HT-29 (cell line): ENCODE results near the gene HAUS8. TPM values are rescaled to one million over a fixed set of nuclear protein-coding genes. Genes with fewer than 3 reads are reported as not detected.
A peak's percentile ranks its signal among the peaks of the same experiment; 100 is the strongest.
"Not testable (repeated sequence)": the region's sequence is repeated elsewhere in the genome, so short reads cannot be mapped to it uniquely, and the experiment has no call there.

Source experiments
- DNase-seq: peaks from one replicate; pipeline ENCODE4 v3.0.0-alpha.2; 2015; ENCODE audit warnings: low spot score
- total RNA-seq: library from RNA; depleted of rRNA; stranded (reverse); fragments of >200 nt; shearing (Covaris generic); gene quantifications from 2 replicates; pipeline ENCODE4 v1.2.3, GENCODE V29; 2014

HAUS8 gene
- total RNA-seq, 1 experiment from 2014 or later = 11.7 TPM

DNA sequence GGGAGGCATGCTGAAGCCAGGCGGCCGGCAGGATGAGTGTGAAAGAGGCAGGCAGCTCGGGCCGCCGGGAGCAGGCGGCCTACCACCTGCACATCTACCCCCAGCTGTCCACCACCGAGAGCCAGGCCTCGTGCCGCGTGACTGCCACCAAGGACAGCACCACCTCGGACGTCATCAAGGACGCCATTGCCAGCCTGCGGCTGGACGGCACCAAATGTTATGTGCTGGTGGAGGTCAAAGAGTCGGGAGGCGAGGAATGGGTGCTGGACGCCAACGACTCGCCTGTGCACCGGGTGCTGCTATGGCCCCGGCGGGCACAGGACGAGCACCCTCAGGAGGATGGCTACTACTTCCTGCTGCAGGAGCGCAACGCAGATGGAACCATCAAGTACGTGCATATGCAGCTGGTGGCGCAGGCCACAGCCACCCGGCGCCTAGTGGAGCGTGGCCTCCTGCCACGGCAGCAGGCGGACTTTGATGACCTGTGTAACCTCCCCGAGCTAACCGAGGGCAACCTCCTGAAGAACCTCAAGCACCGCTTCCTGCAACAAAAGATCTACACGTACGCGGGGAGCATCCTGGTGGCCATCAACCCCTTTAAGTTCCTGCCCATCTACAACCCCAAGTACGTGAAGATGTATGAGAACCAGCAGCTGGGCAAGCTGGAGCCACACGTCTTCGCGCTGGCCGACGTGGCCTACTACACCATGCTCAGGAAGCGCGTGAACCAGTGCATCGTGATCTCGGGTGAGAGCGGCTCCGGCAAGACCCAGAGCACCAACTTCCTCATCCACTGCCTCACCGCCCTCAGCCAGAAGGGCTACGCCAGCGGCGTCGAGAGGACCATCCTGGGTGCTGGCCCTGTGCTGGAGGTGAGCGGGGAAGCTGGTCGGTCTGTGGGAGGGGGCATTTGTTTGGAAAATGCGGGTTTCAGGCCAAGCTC, 26.7 kb upstream of the HAUS8 start:
- no peak for DNase-seq

DNA sequence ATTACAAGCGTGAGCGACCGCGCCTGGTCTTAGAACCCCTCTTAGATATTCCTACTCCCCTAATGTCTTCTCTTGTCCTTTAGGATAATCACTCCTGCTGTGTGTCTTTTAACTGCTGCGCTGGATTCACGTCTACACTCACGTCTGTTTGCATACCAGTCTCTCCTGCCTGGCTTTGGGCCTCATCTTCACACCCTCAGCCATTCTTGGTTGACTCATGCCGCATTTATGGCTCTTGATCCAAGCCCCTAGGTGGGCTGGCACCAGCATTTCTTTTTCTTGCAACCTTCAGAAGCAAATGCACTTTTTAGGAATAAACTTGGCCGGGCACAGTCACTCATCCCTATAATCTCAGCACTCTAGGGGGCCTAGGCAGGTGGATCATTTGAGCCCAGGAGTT, 23.1 kb upstream of the HAUS8 start:
- no peak for DNase-seq

DNA sequence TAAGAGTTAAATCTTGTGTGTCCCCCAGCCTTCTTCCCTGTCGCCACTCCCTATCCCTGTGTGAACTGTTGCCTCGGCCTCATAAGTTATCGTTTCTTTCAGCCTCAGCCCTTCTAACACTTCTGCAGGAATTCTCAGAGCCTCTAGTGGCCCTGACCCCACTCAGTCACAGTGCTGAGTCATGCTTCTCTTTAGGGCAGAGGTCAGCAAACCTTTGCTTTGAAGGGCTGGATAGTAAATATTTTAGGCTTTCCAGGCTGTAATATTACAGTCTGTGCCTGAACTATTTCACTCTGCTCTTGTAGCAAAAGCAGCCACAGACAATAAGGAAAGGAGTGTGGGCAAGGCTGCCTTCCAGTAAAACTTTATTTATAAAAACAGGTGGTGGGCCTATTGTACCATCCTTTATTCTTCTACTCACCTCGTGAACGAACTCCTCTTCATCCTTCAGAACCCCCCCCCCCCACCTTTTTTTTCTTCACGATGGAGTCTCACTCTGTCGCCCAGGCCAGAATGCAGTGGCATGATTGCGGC, 22.4 kb upstream of the HAUS8 start:
- peak; percentile 25 for DNase-seq

DNA sequence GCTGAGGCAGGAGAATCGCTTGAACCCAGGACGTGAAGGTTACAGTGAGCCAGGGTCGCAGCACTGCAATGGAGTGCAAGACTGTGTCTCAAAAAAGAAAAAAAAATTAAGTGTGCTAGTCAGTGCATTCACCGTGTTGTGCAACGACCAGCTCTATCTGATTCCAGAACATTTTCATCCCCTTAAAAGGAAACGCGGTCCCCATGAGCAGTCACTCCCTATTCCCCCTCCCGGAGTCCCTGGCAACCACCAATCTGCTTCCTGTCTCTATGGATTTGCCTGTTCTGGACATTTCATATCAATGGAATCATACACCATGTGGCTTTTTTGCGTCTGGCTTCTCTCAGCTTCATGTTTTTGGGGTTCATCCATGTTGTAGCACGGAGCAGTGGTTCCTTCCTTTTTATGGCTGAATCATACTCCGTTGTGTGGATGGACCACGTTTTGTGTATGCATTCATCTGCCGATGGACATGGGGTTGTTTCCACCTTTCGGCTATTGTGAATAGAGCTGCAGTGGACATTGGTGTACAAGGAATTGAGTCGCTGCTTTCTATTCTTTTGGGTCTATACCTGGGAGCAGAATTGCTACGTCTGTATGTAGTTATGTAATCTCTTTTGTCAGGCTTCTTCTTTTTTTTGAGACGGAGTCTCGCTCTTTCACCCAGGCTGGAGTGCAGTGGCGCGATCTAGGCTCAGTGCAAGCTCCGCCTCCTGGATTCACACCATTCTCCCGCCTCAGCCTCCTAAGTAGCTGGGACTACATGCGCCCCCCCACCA, 20.1 kb upstream of the HAUS8 start:
- no peak for DNase-seq

DNA sequence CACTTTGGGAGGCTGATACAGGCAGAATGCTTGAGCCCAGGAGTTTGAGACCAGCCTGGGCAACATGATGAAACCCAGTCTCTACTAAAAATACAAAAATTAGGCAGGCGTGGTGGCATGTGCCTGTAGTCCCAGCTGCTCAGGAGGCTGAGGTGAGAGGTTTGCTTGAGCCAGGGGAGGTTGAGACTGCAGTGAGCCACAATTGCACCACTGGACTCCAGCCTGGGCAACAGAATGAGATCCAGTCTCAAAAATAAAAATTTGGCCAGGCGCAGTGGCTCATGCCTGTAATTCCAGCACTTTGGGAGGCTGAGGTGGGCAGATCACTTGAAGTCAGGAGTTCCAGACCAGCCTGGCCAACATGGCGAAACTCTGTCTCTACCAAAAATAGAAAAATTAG, 19.4 kb upstream of the HAUS8 start:
- DNase-seq = not testable (repeated sequence)

DNA sequence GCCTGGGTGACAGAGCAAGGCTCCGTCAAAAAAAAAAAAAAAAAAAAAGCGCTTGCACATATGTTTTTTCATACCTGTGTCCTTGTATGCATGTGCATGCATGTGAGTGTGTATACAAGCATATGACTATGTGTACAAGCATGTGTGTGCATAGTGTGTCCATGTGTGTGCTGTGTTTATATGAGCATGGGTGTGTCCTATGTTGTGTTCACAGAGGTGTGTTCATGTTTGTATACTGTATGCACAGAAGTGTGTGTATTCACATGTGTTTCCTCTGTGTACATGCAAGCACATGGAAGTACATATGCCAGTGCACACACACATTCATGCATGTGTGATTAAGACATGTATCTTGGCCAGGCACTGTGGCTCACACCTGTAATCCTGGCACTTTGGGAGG, 17.4 kb upstream of the HAUS8 start:
- no peak for DNase-seq

DNA sequence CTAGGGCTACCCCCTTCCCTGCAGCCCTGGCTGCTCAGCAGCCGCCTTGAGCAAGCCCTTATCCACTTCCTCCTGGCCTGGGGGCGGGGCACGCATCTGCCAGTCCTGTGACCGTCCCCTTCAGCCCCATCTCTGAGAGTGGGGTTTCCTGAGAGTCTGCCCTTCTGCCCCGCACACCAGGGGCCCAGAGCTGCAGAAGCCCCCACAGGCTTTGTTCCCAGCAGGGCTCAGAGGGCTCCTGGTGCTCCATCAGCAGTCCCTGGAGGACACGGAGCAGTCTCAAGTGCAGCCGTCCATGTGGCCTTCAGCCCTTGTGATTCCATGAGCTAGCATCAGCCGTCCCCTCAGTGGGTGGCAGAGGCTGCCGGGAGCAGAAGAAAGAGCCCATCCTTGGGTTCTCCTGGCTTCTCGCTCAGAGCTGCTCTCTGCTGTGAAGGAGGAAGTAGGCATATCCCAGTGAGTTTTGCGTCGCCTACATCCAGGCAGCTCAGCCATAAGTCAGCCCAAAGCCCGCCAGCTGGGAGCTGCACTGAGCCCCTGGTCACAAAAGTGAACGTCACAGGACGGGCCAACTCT, 16.6 kb upstream of the HAUS8 start:
- DNase-seq = no peak

DNA sequence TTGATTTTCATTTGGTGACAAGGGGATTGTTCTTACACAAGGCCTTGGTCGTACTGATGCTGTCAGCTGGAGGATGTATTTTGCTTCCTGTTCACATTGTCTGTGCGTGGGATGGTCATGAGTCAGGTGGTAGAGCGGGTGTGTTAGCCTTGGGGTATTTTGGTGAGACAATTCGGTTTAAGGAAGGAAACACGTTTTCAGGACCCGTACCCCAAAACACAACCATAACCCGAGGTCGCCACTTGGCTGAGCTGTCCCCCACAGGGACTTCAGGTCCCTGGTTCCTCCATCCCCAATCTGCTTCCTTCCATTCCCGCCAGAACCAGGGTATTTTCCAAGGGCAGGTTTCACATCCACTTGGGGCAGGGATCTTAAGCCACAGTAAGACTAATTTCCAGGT, 15.3 kb upstream of the HAUS8 start:
- no peak for DNase-seq

DNA sequence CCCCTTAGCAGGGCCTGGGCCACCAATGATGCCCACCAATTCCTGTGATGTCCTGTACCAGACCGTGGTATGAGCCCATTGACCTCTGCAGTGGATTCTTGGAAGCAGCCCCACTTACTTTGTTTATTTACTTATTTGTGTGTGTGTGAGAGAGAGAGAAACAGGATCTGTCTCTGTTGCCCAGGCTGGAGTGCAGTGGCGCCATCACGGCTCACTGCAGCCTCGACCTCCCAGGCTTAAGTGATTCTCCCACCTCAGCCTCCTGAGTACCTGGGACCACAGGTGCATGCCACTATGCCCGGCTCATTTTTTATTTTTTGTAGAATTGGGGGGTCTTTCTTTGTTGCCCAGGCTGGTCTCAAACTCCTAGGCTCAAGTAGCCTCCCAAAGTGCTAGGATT, 13.3 kb upstream of the HAUS8 start:
- DNase-seq = no peak

DNA sequence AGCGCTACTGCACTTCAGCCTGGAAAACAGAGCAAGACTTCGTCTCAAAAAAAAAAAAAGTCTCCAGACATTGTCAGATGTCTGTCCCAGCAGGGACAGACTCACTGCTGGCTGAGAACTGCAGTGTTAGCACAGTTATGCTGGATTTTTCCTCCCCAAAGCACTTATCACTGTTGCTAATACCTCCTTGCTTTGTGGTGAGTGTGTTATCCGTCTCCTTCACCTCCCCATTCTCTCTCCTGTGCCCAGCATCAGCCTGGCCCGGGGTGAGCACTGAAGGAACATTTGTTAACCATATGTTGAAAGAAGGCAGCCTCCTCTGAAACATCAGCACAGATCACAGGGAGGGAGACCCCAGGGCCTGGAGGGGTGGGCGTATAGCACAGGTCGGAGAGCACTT, 11.6 kb upstream of the HAUS8 start:
- no peak for DNase-seq

DNA sequence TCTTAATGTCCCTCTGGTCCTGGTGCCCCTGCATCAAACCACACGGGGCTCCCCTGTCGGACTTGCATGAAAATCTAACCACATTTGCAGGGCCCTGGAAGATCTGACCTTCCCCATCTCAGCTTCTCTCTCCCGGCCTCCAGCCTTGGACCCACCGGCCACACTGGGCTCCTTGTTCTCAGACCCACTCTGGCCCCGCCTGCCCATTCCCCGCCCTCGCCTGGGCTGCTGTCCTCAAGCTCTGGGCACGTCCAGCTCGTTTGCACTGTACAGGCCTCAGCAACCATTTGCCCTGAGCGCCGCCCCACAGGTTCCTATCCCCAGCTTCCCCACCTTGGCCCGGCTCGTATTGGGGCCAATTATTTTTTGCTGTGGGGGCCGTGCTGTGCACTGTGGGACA, 10.9 kb upstream of the HAUS8 start:
- DNase-seq = no peak

DNA sequence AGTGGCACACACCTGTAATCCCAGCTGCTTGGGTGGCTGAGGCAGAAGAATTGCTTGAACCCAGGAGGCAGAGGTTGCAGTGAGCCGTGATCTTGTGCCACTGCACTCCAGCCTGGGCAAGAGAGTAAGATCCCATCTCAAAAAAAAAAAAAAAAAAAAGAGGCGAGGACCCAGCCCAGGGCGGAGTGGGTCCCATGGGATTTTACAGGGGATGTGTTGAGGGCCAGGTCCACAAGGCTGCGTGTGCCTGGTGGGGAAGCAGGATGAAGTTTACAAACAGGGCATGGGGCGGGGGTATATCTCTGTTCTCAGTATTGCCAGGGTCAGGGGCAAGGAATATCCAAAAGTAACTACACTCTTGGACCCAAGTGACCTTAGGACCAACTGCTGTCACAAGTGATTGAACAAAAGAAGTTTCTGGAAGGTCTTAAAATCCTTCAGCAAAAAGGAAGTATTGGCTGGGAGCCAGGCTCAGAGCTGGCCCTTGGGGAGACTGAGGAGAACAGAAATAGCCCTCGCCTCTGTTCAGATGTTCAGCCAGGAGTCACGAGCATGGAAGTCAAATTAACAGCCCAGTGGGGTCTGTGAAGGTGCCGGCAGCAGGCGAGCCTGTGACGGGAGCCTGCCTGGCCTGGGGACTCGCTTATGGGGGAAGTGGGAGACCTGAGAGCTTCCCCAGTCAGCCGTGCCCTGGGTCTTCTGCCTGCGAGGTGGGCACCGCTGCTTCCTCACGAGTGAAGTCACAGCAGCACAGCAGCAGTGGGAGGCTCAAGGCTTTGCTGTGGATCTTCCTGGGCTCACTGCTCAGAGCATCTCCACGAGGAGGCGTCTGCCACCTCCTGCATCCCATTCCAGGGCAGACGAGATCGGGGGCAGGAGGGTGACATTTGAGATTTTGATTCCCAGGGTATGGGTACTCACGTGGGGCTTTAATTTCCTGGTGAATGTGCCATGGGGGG, 6.7 kb upstream of the HAUS8 start:
- no peak for DNase-seq

DNA sequence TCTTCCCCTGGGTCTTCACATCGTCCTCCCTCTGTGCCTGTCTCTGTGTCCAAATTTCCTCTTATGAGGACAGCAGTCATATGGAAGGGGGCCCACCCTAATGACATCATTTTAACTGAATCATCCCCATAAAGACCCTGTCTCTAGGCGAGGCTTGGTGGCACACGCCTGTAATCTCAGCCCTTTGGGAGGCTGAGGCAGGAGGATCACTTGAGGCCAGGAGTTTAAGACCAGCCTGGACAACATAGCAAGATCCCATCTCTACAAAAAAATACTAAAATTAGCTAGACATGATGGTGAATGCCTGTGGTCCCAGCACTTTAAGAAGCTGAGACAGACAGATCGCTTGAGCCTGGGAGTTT, 5.2 kb upstream of the HAUS8 start:
- no peak for DNase-seq

DNA sequence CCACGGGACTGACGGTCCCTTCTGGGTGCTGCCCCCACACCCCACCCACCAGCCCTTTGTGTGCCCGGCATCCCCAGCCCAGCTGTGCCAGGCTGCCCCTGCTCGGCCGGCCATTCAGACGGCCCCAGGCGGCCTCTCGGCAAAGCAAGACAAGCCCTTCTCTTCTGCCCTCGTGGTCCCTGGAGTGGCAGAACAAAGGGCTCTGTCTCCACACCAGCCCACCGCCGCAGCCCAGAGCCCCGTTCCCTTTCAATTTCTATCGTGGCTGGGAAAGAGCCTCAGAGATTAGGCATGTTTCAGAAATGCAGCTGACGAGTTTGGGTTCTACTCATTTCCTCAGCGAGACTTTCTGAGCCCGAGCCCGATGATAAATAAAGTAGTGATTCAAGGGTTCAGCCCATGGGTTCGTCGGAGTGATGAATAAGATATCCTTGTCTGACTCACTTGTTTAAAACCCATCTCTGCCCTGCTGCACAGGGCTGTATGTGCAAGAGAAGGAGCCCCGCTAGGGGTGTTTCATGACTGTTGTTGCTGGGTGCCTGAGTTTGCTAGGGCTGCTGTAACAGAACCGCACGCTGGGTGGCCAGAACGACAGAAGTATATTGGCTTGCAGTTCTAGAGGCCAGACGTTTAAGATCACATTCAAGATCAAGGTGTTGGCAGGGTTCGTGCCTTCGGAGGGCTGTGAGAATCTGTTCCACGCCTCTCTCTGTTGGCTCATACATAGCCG, 4.6 kb upstream of the HAUS8 start:
- peak; percentile 78 for DNase-seq

DNA sequence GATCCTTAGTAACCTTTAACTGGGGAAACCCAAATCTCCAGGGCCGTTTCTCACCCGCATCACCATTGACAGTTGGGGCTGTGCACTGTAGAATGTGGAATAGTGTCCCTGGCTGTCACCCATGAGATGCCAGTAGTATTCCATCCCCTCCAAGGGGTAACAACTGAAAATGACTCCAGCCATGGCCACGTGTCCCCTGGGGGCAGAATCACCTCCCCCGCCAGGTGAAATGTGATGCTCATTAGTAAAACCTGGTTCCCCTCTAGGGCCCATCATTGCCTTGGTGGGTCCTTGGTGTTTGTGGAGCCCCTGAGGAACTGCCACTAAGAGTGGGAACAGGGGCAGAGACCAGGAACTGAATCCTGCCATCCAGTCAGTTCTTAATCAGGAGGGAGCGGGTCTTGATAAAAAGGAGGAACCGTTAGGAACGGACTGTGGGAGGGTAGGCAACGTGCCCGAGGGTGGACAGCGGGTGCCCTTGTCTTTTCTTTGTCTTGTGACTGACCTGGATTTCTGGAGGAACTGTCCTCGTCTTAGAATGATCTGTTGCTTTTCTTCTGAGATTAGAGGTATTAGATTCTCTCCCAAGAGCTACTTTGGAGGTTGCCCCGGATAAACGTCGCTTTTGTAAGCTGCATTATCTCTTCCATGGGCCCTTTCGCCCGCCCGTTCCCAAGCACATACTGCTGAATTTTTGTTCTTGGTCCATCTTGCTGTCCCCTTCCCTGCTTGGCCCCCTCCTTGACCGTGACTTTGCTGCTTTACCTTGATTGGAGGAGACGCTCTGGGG, 3.9 kb upstream of the HAUS8 start:
- no peak for DNase-seq

DNA sequence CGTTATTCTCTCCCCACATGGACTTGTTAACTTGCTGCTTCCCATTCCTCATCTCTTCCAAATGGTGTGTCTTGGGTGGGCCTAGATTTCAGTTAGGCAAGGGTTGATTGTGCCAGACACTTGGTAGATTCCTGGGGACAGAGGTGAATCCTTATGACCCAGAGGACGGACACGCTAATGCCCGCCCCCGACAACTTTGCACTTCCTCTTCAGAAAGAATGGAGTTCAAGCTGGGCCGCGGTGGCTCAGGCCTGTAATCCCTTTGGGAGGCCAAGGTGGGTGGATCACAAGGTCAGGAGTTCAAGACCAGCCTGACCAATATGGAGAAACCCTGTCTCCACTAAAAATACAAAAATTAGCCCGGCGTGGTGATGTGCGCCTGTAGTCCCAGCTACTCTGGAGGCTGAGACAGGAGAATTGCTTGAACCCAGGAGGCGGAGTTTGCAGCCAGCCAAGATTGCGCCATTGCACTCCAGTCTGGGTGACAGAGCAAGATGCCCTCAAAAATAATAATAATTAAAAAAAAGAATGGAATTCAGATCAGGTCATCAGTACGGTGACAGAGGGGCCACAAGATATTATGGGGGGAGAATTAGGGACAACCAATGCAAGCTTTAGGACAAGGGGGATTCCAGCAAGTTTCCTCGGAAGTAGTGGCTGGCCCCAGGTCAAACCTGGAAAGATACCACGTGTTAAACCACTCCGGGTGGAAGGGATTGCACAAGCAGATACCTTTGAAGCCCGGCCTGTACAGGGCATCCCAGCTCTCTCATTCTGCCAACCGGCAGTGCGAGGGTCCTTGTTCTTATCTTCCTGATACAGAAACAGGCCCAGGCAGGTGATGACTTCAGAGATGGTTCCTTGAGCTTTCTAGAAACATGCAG, 3.0 kb upstream of the HAUS8 start:
- no peak for DNase-seq

DNA sequence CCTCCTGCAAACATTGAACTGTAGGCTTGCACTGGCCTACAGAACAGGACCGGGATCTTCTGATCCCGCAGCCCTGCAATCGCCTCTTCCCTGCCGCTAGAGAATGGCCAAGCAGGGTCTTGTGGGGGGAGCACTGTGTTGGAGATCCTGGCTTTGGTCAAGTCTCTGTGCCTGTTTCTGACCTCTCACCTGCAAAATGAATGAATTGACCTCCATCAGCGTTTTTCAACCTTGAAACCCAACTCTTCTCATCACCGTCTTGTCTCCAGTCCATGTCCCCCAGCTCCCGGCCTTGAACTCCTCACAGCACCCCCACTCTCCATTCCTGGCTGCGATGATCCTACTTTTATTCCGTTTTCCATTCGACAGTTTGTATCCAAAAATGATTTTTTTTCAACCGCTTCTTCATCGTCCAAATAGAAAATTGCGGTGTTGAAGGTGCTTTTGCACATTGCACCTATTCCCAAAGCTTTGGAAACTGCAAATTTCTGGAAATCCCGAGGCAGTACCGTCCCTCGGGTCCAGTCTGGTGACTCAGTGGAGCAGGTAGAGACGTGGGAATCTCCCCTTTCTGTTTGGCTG, 2.3 kb upstream of the HAUS8 start:
- no peak for DNase-seq

DNA sequence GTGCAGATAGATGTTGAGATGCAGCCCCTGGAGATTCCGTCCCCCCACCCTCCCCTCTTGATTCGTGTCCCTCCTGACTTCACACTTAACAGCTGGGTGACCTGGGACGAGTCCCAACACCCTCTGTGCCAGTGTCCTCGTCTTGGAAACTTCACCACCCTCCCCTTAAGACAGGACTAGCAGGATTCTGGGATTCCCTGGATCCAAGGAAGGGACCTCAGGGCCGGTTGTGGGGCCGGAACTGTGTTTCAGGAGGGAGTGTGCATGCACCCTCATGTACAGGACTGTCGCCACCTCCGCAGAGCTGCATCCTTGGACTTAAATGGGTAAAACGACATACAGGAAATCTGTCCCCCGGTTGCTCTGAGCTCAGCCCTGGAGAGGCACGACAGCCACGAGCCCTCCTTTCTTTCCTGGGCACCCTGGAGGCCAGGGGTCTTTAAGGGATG, 1.3 kb upstream of the HAUS8 start:
- peak; percentile 28 for DNase-seq
